ENCODE results near the gene PRKAG2.
A peak's percentile ranks its signal among the peaks of the same experiment; 100 is the strongest.

The PRKAG2 gene

DNA sequence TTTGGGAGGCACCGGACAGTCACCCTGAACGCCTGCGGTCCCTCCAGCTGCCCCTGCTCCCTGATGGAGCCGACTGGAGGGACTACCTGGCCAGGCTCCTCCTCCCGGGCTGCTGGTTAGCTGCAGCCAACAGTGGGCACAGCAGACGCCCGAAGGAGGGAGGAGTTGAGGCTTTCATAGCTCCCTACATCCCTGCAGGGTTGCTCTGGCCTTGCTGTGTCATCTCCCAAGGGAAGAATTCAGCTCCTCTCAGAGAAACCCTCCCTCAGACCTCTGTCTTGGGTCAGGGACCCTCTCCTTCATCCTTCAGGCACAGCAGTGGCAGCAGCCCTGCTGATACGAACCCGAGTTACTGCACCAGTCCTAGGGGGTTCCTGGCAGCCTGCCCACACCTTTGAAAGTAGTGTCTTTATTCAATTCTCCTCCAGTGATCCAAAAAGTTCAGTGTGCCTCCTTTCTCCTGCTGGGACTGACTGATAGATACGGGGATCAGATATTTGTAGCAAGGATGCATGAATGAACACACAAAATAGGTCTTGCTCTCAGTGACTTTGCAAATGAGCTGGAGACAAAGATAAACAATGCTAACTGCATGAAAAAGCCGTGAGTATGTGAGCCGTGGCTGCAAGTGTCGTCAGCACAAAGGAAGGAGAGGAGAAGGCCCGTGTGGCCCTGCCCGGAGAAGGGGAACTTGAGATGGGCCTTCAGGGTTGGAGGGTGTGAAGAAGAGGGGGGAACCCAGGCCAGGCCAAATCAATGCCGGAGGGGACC lies 136.6 kb downstream of the PRKAG2 start:
- 70 to 79% methylated on average over 11 to 15 of the region's 16 CpGs for WGBS, 2 experiments (ENCODE audit: insufficient coverage in 2 of 2)
- Histone ChIP-seq H3K4me3 (ENCODE audit: extremely low read depth, insufficient read depth, low read length, poor library complexity, severe bottlenecking) (no peak overlapping the region), H3K27ac (ENCODE audit: low read depth, low read length, severe bottlenecking) (no peak overlapping the region), H3K36me3 (ENCODE audit: control insufficient read depth, insufficient read depth, low read length) (no peaks in the 10 kb centered on the region), H3K9me3 (ENCODE audit: control insufficient read depth, low read length) (peaks cover 5% of the 10 kb centered on the region), H3K4me1 (ENCODE audit: control insufficient read depth, insufficient read depth, low read length, poor library complexity, severe bottlenecking) (peaks cover 25% of the 10 kb centered on the region)

DNA sequence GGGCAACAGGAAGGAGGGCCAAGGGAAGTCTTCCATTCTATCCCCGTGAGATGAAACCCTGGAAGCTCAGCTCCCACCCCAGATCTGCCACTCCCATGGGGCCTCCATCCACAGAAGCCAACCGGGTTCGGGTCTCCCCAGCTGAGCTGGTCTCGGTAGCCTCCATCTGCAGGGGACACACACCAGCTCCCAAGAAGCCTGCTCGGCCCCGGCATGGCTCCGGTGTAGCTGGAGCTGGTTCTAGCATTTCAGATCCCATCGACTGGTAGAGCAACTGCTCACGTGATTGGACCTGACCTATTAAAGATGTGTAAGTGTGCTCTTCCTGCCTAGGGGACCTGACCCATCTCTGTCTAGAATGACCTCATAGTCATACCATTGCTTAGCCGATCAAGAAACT lies 138.0 kb downstream of the PRKAG2 start:
- Histone ChIP-seq H3K27ac (ENCODE audit: low read depth, low read length, severe bottlenecking) (no peak overlapping the region), H3K9me3 (ENCODE audit: control insufficient read depth, low read length) (peaks cover 5% of the 10 kb centered on the region), H3K36me3 (ENCODE audit: control insufficient read depth, insufficient read depth, low read length) (no peaks in the 10 kb centered on the region), H3K4me1 (ENCODE audit: control insufficient read depth, insufficient read depth, low read length, poor library complexity, severe bottlenecking) (peaks cover 21% of the 10 kb centered on the region), H3K4me3 (ENCODE audit: extremely low read depth, insufficient read depth, low read length, poor library complexity, severe bottlenecking) (no peak overlapping the region)
- WGBS, 2 experiments (ENCODE audit: insufficient coverage in 2 of 2), result 95 to 96% methylated on average over 9 of the region's 10 CpGs

DNA sequence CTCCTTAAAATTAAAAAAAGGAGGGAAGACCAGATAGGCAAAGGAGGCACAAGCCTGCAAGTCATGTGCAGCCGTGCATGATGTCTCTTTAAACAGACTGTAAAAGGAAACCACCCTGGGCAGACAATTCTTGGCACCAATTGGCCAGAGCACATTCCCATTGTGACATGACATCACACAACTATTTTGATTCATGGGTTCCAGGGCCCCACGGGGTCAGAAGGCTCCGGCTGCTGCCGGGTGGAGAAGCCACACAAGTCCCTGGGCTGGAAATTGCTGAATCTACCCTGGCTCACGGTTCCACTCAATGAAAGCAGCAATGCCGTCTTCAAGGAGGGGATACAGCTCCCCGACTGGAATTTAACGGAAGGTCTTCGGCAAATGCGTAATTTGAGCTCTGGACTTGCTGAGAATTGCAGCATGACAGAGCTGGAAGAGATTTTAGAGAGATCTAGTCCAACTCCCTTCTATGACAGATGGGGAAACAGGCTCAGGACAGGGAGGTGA lies 140.5 kb downstream of the PRKAG2 start:
- Histone ChIP-seq H3K9me3 (ENCODE audit: control insufficient read depth, low read length) (peaks cover 5% of the 10 kb centered on the region), H3K4me3 (ENCODE audit: extremely low read depth, insufficient read depth, low read length, poor library complexity, severe bottlenecking) (no peak overlapping the region), H3K27ac (ENCODE audit: low read depth, low read length, severe bottlenecking) (peak overlapping the region; percentile 79), H3K4me1 (ENCODE audit: control insufficient read depth, insufficient read depth, low read length, poor library complexity, severe bottlenecking) (peaks cover 10% of the 10 kb centered on the region), H3K36me3 (ENCODE audit: control insufficient read depth, insufficient read depth, low read length) (no peaks in the 10 kb centered on the region)
- WGBS, 2 experiments (ENCODE audit: insufficient coverage in 2 of 2), result 29 to 32% methylated on average over 10 of the region's 10 CpGs

DNA sequence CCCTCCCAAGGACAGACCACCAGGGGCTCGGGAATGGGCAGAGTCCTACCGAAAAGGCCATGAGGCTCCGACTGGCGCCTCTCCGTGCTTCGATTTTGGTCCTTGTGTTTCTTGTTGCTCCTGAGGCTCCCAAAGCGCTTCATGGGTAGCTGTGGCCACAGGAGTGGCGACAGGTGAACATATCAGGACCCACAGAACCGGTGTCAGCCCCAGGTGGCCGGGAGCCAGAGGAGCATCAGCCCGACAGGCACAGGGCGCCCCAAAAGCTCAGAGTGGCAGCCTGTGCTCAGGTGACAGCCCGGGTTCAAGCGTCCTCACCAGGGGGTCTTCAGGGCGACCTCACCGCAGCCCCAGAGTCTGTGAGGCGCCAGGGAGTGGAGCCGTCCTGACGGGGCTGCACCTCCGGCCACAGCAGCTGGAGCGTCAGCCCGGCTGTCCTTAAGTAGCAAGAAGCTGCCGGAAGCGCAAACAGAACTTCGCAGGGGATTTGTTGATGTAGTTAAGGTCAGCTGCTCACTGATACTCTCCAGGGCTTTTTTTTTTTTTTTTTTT lies 141.0 kb downstream of the PRKAG2 start:
- H3K4me1 ChIP-seq (ENCODE audit: control insufficient read depth, insufficient read depth, low read length, poor library complexity, severe bottlenecking), result peaks cover 14% of the 10 kb centered on the region
- H3K27ac ChIP-seq (ENCODE audit: low read depth, low read length, severe bottlenecking), result peak overlapping the region; percentile 79
- peaks cover 5% of the 10 kb centered on the region for H3K9me3 ChIP-seq (ENCODE audit: control insufficient read depth, low read length)
- H3K36me3 ChIP-seq (ENCODE audit: control insufficient read depth, insufficient read depth, low read length), result no peaks in the 10 kb centered on the region
- WGBS, 2 experiments (ENCODE audit: insufficient coverage in 2 of 2), result 67 to 68% methylated on average over 18 to 22 of the region's 25 CpGs
- no peak overlapping the region for H3K4me3 ChIP-seq (ENCODE audit: extremely low read depth, insufficient read depth, low read length, poor library complexity, severe bottlenecking)

DNA sequence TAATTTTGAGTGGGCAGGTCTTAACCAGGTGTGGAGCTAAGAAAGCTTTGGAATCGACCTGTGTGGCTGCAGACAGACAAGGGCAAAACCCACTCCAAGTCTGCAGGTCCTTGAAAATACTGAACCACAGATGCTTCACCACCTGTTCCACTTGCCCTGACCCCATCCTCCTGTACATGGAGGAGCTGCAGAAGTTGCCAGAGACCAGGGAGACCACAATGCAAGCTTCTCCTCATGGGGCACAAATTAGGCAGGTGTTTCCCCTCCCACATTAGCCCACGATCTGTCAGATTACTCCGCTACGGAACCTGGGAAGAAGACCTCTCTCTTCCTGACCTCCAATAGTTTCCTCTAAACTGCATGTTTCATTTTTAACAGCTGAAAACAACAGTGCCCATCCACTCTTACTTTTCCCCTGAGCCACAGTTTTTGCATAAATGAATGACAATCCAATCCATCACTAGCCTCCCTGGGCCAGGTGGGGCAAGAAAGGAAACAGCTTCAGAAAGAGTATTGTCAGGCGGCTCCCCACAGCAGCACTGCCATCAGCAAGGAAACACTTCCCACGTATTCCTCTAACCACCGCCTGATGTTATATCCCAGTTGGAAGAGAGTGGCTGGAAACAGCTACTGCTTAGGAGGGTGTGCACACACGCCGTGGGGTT lies 141.6 kb downstream of the PRKAG2 start:
- Histone ChIP-seq H3K36me3 (ENCODE audit: control insufficient read depth, insufficient read depth, low read length) (no peaks in the 10 kb centered on the region), H3K27ac (ENCODE audit: low read depth, low read length, severe bottlenecking) (peak overlapping the region; percentile 79), H3K4me1 (ENCODE audit: control insufficient read depth, insufficient read depth, low read length, poor library complexity, severe bottlenecking) (peaks cover 12% of the 10 kb centered on the region), H3K9me3 (ENCODE audit: control insufficient read depth, low read length) (peaks cover 5% of the 10 kb centered on the region), H3K4me3 (ENCODE audit: extremely low read depth, insufficient read depth, low read length, poor library complexity, severe bottlenecking) (no peak overlapping the region)
- WGBS, 2 experiments (ENCODE audit: insufficient coverage in 2 of 2), result 78 to 85% methylated on average over 6 to 9 of the region's 9 CpGs

DNA sequence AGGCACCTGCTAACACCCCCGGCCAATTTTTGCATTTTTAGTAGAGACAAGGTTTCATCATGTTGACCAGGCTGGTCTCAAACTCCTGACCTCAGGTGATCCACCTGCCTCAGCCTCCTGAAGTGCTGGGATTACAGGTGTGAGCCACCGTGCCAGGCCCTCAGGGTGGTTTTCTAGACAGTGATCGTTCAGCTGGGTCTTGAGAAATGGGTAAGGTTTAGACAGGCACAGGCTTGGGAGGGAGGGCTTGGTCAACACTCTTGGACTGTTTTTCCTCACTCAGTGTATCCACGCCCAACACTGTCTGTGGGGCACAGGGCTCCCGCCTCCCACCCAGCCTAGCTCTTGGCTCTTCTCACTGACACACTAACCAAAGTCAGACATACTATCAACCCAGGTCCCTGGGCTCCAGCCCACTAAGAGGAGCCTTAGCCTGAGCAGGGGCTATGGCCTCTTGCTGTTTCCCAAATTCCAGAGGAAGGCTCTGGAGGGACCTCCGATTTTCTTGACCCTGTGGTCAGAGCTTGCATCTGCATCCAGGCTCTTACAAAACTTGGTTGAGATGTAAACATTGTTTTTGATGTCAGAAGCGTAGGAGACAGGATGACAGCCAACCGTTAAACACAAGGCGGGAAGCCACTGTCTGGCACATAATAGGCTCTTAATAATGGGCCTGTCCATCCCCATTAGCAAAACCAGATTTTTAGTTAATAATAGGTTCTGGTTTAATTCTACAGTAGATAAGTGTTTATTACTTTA lies 143.9 kb downstream of the PRKAG2 start:
- Histone ChIP-seq H3K36me3 (ENCODE audit: control insufficient read depth, insufficient read depth, low read length) (no peaks in the 10 kb centered on the region), H3K9me3 (ENCODE audit: control insufficient read depth, low read length) (no peaks in the 10 kb centered on the region), H3K27ac (ENCODE audit: low read depth, low read length, severe bottlenecking) (no peak overlapping the region), H3K4me3 (ENCODE audit: extremely low read depth, insufficient read depth, low read length, poor library complexity, severe bottlenecking) (no peak overlapping the region), H3K4me1 (ENCODE audit: control insufficient read depth, insufficient read depth, low read length, poor library complexity, severe bottlenecking) (peaks cover 21% of the 10 kb centered on the region)
- WGBS, 2 experiments (ENCODE audit: insufficient coverage in 2 of 2), result 89 to 93% methylated on average over 6 to 9 of the region's 9 CpGs

DNA sequence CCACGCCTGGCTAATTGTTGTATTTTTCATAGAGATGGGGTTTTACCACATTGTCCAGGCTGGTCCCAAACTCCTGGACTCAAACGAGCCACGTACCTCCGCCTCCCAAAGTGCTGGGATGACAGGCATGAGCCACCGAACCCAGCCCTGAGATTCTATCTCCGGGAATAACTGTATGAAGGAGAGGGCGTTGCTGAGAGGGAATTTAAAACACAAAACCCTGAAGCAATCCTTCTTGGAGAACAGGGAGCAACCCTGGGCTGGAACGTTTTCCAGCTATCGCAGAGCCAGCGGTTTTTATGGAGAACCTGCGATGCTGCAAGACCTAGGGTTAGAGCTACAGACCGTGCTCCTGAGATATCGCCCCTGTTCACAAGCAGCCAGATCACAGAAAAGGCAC lies 144.6 kb downstream of the PRKAG2 start:
- Histone ChIP-seq H3K27ac (ENCODE audit: low read depth, low read length, severe bottlenecking) (no peak overlapping the region), H3K9me3 (ENCODE audit: control insufficient read depth, low read length) (no peaks in the 10 kb centered on the region), H3K4me1 (ENCODE audit: control insufficient read depth, insufficient read depth, low read length, poor library complexity, severe bottlenecking) (peaks cover 28% of the 10 kb centered on the region), H3K4me3 (ENCODE audit: extremely low read depth, insufficient read depth, low read length, poor library complexity, severe bottlenecking) (no peak overlapping the region), H3K36me3 (ENCODE audit: control insufficient read depth, insufficient read depth, low read length) (no peaks in the 10 kb centered on the region)
- WGBS, 2 experiments (ENCODE audit: insufficient coverage in 2 of 2), result 93 to 97% methylated on average over 9 to 12 of the region's 13 CpGs

DNA sequence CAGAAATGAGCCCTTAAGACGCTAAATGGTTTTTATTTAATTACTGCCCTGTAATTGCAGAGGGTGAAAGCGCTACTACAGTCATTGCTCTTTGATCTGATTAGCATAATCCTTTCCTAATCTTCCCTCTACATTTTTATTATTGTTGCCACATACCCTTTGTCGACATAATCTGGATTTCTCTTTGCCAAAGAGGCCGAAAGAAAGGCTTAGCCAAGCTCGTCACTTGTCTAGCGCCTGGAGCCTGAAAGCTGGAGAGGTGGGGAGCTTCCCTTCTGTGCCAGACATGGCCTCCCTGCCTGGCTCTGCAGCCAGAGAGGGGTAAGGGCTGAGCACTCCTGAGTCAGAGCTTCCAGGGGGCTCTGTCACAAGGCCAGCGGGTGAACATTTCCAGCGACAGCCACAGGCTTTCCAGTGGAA lies 145.9 kb downstream of the PRKAG2 start:
- no peak overlapping the region for H3K4me3 ChIP-seq (ENCODE audit: extremely low read depth, insufficient read depth, low read length, poor library complexity, severe bottlenecking)
- no peaks in the 10 kb centered on the region for H3K36me3 ChIP-seq (ENCODE audit: control insufficient read depth, insufficient read depth, low read length)
- H3K27ac ChIP-seq (ENCODE audit: low read depth, low read length, severe bottlenecking), result no peak overlapping the region
- no peaks in the 10 kb centered on the region for H3K9me3 ChIP-seq (ENCODE audit: control insufficient read depth, low read length)
- peaks cover 39% of the 10 kb centered on the region for H3K4me1 ChIP-seq (ENCODE audit: control insufficient read depth, insufficient read depth, low read length, poor library complexity, severe bottlenecking)
- WGBS, 2 experiments (ENCODE audit: insufficient coverage in 2 of 2), result 86 to 90% methylated on average over 7 to 8 of the region's 8 CpGs

DNA sequence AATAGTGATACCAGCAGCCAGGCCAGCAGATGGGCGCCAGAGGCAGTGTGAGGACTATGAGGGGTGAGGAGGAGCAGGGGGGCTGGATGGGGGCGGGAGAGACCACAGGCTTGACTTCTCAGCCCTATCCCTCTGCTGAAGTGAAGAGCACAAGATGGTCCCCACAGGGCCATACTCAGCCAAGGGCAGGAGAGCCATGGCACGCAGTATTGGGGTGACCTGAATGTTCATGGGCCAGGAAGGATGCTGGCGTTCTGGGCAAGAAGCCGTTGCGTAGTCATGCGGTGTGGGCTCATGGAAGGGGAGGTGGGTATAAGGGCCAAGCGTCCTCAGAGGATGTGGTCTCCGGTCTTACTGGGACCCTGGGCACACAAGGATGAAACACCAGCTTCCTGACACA lies 146.3 kb downstream of the PRKAG2 start:
- WGBS, 2 experiments (ENCODE audit: insufficient coverage in 2 of 2), result 94 to 97% methylated on average over 8 to 9 of the region's 9 CpGs
- peaks cover 44% of the 10 kb centered on the region for H3K4me1 ChIP-seq (ENCODE audit: control insufficient read depth, insufficient read depth, low read length, poor library complexity, severe bottlenecking)
- no peaks in the 10 kb centered on the region for H3K36me3 ChIP-seq (ENCODE audit: control insufficient read depth, insufficient read depth, low read length)
- no peaks in the 10 kb centered on the region for H3K9me3 ChIP-seq (ENCODE audit: control insufficient read depth, low read length)
- H3K4me3 ChIP-seq (ENCODE audit: extremely low read depth, insufficient read depth, low read length, poor library complexity, severe bottlenecking), result no peak overlapping the region
- H3K27ac ChIP-seq (ENCODE audit: low read depth, low read length, severe bottlenecking), result no peak overlapping the region

DNA sequence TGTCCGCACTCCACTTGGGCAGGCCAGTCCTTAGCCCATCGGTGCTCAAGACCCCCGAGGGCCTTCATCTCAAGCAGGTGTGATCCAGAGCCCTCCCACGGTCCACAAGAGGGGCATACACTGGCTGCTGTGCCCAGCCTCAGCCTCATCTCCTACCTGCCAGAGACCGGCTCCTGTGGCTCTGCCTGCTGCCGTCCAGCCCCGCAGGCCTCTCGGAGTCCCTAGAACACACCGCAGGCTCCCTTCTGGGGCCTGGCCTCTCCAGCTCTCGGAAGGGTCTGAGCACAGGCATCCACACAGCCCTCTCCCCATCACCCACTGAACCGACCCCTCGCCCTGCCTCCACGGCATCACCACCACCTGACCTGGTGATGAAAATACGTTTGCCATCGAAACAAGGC lies 147.4 kb downstream of the PRKAG2 start:
- 95 to 96% methylated on average over 14 to 15 of the region's 15 CpGs for WGBS, 2 experiments (ENCODE audit: insufficient coverage in 2 of 2)
- Histone ChIP-seq H3K4me1 (ENCODE audit: control insufficient read depth, insufficient read depth, low read length, poor library complexity, severe bottlenecking) (peaks cover 51% of the 10 kb centered on the region), H3K4me3 (ENCODE audit: extremely low read depth, insufficient read depth, low read length, poor library complexity, severe bottlenecking) (no peak overlapping the region), H3K9me3 (ENCODE audit: control insufficient read depth, low read length) (no peaks in the 10 kb centered on the region), H3K36me3 (ENCODE audit: control insufficient read depth, insufficient read depth, low read length) (no peaks in the 10 kb centered on the region), H3K27ac (ENCODE audit: low read depth, low read length, severe bottlenecking) (no peak overlapping the region)
